ENCODE measurements around the gene LRIT3.

- TF ChIP-seq, protein P1, sequence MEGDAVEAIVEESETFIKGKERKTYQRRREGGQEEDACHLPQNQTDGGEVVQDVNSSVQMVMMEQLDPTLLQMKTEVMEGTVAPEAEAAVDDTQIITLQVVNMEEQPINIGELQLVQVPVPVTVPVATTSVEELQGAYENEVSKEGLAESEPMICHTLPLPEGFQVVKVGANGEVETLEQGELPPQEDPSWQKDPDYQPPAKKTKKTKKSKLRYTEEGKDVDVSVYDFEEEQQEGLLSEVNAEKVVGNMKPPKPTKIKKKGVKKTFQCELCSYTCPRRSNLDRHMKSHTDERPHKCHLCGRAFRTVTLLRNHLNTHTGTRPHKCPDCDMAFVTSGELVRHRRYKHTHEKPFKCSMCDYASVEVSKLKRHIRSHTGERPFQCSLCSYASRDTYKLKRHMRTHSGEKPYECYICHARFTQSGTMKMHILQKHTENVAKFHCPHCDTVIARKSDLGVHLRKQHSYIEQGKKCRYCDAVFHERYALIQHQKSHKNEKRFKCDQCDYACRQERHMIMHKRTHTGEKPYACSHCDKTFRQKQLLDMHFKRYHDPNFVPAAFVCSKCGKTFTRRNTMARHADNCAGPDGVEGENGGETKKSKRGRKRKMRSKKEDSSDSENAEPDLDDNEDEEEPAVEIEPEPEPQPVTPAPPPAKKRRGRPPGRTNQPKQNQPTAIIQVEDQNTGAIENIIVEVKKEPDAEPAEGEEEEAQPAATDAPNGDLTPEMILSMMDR (IDR thresholded peaks at IDR 0.05; ENCODE audit: poor library complexity), result no peak
- TF ChIP-seq EZH2 (IDR thresholded peaks at IDR 0.05; ENCODE audit: borderline replicate concordance), result no peak
- no peak for TF ChIP-seq EZH2phosphoT487 (IDR thresholded peaks at IDR 0.05; ENCODE audit: low read depth, severe bottlenecking, unreplicated experiment)
Measured at GRCh38 chr4:109810552-109811387, 37.1 kb upstream of the LRIT3 start.

All from hepatocyte (in vitro differentiated cells).